Left hindlimb (tissue), 1 donor: ENCODE results near the gene KDM4D.
"Not testable (repeated sequence)": the region's sequence is repeated elsewhere in the genome, so short reads cannot be mapped to it uniquely, and the experiment has no call there.

Experiments
- DNase-seq: peaks from one replicate; pipeline ENCODE4 v3.0.0-alpha.2; 2018

Gene KDM4D

DNA sequence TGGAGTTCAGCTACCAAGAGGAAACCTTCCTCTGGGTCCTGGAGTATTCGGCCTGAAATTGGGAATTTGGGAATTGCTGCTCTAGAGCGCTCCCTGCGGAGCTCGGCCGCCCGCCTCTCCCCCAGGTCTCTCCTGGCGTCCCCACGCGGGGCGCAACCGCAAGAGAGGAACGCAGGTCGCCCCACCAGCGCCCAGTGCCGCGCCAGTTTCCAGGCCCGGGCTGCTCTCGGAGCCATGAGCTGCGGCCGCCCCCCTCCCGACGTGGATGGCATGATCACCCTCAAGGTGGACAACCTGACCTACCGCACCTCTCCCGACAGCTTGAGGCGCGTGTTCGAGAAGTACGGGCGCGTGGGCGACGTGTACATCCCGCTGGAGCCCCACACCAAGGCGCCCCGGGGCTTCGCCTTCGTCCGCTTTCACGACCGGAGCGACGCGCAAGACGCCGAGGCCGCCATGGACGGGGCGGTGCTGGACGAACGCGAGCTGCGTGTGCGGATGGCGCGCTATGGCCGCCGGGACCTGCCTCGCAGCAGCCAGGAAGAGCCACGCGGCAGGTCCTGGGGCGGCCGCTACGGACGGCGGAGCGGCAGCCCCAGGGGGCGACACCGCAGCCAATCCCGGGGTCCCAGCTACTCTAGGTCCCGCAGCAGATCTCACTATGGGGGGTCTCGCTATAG, 64.0 kb downstream of the KDM4D start:
- not testable (repeated sequence) for DNase-seq

DNA sequence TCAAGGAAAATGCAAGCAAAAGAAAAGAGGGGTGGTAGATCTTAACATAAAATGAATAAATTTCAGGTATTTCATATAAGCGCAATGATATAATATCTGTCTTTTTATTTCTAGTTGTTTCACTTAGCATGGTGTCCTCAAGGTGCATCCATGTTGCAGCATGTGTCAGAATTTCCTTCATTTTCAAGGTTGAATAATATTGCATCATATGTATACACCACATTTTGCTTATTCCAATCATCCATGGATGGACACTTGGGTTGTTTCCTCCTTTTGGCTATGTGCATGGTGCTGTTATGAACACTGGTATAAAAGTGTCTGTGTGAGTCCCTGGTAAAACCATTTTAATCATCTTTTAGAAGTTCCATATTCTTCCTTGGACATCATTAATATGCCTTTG, 68.7 kb downstream of the KDM4D start:
- no peak for DNase-seq

DNA sequence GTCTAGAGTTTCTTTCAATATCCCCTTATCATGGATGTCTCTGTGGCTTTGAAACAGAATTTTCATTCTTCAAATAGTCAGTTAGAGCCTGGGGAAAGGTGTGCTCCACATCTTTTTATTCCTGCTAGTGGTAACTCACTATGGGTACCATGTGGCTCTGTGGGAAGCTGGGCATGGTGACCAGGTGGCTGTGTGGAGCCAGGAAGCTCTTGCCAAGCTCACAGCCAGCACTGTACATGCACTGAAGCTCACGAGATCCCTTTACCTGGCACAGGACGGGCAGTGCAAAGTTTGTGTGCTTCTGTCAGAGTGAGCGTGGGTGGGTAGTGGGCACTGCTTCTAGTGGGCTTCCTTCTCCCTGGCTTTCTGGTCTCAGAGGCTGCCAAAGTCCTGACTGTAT, 69.4 kb downstream of the KDM4D start:
- no peak for DNase-seq

DNA sequence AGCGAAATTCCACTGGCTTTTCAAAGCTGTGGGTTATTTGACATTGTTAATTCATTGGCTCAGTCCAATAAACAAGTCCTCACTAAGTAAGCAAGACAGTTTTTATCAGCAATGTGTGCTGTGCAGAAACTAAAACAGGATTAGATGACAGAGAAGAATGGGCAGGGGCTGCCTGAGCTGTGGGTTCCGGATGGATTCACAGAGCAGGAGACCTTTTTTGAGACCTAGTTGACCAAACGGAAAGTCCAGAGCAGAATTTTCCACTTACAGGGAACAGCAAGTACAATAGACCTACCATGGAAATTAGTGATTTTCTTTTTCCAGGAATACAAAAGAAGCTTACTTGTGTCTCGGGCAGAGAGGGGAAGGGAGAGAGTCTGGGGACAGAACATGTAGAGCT, 70.5 kb downstream of the KDM4D start:
- no peak for DNase-seq

DNA sequence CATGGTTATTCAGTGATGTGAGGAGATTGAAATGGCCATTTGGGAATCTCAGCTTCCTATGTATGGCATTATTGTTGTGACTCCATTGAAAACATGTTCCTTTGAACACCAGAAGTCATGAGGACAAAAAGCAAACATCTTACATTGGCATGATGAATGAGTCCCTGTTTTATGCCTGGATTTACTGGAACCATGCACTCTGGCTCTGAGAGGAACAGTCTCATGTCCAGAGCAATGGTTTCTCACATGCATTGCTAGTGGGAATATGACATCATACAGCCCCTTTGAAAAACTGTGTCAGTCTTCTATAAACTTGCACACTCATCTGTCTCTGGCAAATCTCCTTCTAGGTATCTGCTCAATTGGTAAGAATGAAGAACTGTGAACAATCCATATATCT, 72.3 kb downstream of the KDM4D start:
- no peak for DNase-seq
